NCI-H2107 treated with DMSO at 0.1 percent for 48 hours (cell line): Measurements from ENCODE around the gene ARHGAP24.

Experiments used
- DNase-seq: peaks from one replicate; lab custom pipeline; 2025; ENCODE audit not compliant: unreplicated experiment; lab: John Stamatoyannopoulos, UW

The ARHGAP24 gene

DNA sequence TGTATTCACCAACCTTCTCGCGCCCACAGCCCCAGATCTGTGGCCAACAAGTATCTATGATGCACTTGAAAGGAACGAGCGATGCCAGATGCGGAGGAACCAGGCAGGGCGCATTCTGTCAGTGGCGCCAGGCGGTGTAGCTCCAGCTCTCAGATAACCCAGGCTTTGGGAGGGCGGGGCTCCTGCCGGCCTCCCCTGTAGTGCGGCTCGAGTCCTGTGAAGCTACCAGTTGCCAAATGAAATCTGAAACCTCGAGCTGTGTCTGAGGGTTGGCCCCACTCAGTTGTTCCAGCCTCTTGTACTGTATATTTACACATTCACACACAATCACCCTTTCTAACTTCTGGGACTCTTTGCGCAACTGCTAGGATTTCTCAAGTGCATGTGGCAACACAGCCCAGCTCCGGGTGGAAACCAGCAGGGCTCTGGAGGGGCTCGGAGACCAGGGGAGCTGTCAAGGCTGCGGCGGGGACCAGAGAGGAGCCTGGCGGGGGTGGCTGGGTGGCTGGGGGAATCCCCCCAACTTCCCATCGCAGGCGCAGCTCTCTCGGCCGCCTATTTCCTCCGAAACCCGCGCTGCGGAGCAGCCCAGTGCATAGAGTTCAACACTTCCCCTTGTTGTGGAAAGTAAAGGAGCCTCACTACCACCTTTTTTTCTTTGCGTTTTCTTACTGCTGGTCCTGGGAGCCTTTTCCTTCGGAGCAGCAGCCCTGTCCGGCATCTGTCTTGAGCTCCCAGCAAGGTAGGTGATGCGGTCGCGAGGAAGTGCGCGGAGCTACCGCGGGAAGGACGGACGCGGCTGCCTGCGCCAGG is at the start of gene ARHGAP24:
Gene ARHGAP24, plus strand, starts transcription at position 333 of the 813 bp plus-strand sequence.
- peak; percentile 91 for DNase-seq

DNA sequence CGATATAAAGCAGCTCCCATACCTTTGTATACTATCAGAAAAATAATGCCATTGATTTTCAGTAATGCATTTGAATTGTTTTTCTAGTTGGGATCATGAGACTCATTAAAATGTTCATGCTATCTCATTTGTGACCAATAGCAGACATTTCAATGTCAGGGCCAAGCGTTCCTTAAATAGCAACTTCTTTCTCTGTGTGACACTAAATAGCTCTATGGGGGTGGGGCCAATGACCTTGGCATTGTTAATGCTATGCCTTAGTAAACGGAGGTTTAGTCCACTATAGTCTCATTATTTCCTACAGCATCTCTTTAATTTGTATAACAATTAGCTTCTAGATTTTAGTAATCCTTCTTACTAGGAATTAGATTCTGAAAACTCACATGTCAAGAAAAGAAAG is 48.6 kb upstream of the ARHGAP24 start:
- no peak for DNase-seq

DNA sequence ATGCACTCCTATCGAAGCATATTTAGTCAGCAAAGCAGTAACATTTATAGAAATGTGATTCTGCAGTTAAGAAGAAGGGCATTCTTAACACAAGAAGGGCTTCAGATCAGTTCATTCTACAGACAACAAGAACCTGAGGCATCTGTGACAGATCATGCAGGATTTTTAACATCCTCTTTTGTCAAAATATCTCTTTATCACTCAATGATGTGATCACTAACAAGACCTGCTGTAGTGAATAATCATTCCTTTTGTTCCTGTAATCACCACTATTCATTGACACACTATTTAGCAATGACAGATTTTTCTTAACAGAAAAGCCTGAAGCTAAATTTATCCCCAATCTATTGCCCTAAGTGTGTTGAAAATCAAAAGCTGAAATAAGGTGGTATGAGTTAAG is 47.8 kb upstream of the ARHGAP24 start:
- no peak for DNase-seq

DNA sequence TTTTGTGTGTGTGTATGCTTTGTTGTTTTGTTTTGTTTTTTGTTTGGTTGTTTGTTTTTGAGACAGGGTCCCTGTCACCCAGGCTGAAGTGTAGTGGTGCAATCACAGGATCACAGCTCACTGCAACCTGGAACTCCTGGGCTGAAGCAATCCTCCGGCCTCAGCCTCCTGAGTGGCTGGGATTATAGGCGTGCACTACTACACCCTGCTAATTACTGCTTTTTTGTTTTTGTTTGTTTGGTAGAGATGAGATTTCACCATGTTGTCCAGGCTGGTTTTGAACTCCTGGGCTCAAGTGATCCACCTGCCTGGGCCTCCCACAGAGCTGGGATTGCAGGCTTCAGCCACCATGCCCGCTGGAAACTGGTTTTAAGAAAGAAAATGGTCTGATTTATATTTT is 44.7 kb upstream of the ARHGAP24 start:
- no peak for DNase-seq

DNA sequence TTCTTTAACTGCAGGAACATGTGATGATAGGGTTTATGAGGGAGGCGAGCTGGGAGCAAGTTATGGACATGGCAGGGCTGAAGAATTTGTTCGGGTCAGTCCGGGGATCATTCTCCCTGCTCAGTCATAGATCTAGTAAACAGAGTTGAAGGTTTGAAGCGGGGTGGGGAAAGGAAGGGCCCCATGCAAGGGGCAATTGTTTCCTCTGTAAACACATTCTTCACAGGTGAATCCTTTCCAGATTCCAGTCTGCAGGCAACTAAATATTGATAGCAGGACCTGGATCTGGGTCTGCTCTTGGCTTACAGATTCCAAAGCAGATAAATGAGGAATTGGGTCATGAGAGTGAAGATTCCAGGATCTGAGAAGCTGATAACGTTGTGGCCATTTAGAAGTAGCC is 44.3 kb upstream of the ARHGAP24 start:
- DNase-seq = no peak

DNA sequence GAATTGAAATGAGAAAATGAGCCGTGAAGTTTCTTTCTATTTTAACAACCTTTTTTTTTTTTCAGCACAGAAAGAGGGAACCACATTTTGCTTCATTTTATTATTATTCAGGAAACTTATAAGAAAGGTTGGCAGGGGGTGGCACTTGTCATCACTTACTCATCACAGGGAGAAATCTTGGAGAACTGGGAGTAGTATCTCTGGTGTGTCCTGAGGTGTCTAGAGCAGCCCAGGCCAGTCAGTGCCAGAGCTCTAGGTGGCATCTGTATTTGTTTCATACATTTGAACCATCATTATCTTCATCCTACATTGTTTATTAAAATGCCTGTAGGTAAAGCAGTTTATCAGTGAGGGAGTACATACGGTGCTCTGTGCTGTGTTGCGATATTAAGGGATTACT is 43.8 kb upstream of the ARHGAP24 start:
- DNase-seq = no peak

DNA sequence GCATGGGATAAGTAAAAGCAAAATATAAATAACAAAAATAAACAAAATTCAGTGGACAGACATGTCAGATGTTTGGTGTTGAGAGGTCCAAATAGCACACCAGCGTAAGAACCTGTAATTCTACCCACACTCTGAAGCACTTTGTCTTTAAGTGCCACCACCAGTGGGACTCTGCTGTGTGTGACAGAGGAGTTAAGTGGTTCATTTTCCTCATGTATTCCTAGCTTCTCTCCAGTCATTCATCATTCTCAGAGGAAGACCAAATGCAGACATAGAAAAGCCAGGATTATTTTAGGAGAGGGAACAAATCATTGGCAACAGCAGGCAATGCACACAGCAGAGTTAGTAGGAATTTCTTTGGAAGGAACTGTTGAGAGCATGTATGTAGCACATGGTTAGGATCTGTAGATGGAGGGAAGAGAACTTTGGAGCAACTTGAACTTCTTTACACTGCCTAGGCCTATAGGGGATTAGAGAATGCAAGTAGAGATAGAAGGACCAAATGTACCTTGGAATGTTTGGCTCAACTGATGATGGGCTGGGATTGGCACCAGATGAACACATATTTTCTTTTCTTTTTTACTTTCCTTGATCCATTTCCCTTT is 43.0 kb upstream of the ARHGAP24 start:
- no peak for DNase-seq

DNA sequence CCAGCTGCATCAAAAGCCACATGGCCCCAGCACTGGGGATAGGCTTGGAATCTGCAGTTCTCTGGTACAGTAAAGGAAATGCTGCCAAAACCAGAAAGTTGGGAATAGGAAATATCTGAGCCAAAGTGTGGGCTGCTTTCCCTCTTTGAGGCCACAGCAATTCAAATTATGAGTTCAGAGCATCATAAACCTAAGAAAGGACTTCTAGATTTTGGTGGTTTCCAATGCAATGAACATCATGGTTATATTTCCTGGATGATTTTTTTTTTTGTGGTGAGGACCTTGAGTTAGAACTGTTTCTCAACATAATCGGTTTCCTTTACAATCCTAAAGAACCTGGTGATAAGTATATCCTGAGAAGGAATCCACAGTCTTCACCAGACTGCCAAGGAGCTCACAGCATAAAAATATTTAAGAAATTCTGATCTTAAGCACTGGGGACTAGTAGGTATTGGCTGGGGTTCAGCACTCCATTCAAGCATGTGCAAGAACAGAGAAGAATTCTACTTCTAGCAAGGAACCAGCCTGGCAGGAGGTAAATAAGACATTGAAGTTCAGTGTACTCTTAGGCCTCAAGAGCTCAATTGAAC is 29.8 kb upstream of the ARHGAP24 start:
- DNase-seq = no peak

DNA sequence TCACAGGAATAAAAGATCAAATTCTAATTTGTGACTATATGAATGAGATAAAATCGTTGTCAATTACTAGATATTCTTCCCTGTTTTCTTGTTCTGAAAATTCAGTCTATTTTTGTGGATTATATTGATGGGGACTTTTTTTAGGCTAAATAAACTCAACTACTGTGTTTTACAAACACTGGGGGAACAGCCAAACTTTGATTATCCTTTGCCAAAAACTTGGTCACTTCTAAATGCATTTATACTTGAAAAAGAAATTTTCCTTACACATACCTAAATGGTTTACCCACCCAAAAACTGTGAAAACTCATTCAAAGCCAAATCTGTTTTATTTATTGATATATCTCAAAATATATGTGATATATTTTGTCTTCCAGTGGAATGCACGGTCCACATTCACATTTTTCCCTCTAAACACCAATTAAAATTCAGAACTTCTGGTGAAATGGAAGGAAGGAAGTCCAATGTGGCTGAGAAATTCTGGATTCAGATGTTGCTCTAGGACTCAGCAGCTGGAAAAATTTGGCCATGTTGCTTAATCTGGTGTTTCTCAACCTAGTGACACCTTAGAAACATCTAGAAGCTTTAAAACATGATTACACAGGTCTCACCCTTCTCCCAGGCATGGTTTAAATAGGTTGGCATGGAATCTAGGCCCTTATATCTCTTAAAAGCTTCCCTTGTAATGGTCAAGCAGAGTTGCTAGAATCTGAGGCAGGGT is 28.6 kb upstream of the ARHGAP24 start:
- DNase-seq = no peak

DNA sequence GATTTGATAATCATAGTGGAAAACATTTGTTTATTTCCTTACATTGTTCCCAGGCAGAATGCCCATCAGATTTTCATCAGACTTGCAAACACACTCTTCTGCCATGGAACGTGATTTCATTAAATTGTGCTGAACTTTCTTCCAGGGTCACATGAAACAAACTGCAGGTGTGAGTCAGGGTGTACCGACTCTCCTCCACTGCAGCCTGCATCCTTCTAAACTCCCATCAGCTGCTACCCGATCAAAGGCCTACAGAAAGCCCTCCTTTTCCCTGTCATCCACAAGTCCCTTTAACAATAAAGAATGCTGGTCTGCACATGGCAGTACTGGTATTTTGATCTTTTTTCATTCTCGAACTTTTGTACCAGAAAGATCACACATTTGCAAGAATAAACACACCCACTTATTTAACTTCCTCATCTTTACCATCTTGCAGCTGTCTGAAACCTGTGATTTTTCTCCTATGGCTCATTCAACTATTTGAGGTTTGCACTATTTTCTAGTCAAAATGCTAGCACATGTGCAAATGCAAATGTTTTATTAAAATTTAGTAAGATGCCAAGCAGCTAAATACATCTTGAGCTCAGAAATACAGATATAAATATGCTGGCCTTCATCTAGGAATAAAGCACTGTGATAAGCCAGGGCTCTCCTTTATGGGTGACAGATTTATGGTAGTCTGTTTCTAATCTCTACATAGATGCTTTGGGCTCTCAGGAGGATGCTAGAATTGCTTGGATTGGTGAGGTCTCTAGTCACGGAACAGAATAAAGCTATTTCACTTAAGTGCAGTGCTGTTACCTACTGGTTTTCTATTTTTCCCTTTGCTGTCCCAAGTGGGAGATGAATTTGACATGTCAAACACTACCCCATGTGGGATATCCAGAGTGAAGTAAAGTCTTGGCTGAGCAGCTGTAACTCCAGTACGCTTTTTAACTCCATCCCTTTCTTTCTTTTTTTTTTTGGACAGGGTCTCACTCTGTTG is 25.8 kb upstream of the ARHGAP24 start:
- DNase-seq = no peak

DNA sequence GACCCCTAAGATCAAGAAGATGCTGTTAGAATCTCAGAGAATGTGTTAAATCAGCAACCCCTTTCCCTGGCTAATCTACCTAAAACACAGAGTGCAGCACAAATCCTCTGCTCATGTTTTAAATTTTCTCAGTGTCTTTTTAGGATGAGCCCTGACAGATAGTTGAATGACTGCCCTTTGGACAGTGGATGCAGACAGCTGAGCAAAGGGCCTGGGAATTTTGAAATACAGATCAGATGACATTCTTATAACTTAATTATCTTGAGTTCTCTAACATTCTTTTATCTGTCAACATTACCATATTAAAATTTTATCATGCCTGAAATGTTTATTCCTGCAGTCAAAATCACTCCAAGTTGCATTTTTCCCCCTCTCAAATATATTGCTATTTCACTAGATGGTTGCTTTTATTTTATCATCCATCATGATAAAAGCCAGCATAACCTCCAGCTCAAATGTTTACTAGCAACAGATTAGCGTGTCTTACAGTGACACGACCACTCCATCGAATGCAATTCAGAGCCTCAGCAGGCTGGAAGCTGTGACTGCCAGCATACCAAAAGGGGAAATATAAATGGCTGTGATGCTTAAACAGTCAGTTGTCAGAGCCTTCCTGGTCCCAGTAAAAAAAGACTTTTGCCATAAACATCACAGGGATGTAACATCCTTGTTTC is 22.8 kb upstream of the ARHGAP24 start:
- no peak for DNase-seq

DNA sequence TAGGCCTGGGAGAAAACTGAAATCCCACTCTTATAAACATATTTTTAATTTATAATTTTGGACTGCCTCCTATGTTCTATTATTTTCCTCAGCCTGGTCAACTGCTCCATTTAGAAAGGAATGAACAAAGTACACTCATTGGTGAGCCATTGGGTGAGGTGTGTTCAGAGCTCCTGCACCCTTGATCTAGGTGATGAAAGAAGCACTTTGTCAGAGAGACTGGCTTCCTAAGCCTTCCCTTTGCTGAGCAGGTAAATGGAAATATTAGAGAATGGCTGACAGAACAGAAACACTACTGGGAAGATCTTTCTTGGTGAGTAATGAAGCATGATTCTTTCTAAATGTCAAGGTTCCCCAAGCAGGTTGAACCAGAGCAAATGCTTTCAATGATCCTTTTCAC is 19.0 kb upstream of the ARHGAP24 start:
- DNase-seq = no peak

DNA sequence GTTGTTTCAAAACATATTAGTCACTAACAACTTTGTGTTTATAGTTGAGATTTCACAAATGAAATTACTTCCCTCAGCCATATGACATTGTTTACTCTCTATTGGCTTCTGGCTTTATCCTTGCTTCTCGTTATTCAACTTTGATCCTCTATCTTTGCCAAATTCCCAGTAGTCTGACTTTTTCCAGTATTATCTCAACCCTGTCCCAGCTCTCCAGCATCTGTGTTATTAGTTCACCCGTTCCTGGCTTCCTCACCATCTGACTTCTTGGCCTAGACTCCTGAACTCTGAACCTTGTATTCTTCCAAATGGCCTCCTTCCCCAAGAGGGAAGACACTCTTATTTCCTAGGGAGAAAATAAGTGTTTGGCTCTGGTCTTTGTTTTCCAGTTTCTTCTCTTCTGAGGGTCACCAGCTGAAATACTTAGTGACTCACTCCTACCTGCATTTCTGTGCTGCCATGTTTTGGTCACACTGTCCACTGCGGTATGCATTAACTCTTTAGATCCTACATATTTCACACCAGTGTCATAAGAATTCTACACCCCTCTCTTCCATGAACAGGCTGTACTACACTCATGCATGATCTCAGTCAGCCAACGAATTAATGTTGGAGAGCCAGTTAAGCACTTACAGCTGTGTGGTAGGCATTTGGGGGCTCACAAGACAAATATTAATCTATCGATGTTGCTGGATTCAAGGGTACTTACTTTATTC is 17.0 kb upstream of the ARHGAP24 start:
- no peak for DNase-seq

DNA sequence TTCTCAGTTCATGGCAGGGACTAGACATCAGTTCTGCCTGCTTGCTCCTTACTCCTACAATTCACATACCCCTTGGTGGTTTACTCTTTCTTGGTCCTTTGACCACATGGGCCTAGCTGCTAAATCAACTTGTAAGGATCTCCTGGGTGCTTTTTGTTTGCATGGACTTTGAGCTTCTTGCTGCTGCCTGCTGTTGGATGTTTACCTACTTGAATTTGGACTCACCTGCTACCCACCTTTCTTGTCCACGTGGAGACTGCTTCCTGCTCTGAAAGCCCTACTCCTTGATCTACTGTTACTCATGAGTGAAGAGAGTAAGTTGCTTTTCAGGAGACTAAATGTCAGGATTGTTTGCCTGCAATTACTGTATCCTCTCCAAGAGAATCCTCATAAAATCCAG is 15.2 kb upstream of the ARHGAP24 start:
- DNase-seq = no peak

DNA sequence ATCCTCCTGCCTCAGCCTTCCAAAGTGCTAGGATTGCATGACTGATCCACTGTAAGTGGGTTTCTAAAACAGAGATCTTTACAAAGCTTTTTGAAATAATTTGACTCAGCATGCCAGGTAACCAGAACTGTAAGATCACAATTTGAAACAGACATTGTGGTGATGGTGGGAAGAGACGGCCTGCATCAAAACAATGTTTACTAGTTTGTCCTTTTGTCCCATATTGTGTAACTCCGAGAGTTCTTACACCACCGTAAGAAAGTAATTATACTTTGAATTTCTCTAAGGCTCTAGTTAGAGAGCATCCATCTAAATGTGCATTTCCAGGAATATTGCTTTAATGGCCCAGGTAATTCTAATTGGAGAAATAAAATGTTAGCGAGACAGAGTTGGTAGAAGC is 594 bp upstream of the ARHGAP24 start:
- no peak for DNase-seq

DNA sequence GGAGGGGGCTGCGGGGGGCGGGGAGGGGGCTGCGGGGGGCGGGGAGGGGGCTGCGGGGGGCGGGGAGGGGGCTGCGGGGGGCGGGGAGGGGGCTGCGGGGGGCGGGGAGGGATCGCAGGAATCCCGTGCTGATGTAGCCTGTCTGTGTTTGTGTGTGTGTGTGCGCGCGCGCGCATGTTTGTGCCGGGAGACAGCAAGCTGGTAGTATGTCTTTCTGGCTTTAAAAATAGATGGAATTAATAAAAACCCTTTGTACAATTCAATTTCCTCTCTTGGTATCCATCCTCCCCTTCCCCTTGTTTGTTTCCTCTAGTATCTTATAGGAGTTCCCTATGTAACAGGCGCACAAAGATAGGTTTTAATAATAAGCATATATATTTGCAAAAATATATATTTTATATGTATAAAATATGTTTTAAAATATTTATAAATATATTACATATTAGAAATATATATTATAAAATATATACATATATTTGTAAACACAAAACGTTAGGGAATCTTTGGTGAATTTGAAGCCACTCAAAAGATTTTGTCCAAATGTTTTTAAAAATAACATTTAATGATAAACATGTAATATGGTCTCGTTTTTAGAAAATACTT is 782 bp downstream of the ARHGAP24 start:
- no peak for DNase-seq

DNA sequence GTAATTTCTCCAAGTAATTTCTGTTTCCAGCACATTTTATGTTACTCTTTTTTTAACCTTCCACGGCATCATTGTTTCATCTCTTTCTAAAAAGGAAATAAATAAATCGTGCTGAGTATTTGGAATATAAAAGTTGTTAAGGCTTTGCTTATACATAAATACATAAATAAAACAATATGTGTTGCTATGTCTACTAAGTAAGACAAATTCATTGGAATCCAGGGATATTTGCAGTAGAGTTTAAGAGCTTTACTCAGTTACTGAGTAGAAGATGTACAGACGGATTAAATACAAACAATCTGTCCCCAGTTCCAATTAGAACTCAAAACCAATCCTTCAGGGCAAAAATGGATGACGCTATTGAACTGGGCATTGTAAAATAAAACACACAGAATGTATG is 1.4 kb downstream of the ARHGAP24 start:
- no peak for DNase-seq

DNA sequence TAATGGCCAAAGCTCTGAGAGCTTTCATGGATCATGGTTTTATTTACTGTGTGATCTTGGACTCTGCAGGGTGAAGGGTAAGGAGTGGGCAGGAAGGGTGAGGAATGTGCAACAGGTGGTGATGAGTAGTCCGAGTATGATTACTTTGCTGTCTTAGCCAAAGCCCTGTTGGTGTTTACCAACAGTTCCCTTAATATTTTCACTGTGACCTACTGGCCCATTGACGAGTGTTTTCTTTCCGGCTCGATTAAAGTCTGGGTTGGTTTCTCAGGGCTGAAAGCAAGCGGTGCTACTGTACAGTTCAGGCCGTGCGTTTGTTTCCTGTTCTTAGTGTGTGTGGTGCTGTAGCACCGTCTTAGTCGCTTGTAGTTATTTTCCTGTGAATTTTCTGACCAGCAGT is 2.6 kb downstream of the ARHGAP24 start:
- no peak for DNase-seq

DNA sequence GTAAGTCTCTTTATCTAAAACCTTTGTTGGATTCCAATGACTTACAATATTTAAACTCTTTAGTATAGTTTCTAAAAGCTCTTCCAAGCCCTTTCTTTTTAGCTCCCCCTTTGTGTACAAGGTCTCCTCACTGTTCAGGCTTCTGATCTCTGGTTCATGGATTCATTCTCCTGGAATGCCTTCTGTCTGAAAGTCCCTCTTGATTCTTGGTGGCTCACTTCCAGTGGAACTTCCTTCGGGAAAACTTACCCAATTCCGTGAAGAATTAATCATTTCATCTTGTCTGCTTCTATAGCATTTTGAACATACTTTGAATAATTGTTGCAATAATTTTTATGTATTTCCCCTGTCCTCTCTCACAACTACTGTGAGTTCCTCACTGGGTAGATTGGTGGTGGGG is 3.6 kb downstream of the ARHGAP24 start:
- DNase-seq = no peak
